GM12878 (cell line): ENCODE results near the gene PCDHGC3. TPM values are rescaled to one million over a fixed set of nuclear protein-coding genes. Genes with fewer than 3 reads are reported as not detected.

Experiments
- ATAC-seq: fragments of 200-7000 bp; cut with Tn5 transposase; 3 replicates; pipeline ENCODE4 v1.9.1; 2020; ENCODE audit warnings: mild to moderate bottlenecking, moderate library complexity
- BruUV-seq: library from RNA; stranded (reverse); fragments of 400-500 nt; replicated peaks from 2 replicates; lab custom pipeline; 2021; lab: Mats Ljungman, UMichigan
- CTCF ChIA-PET: fragments of 300-600 bp; sonication (Branson Sonifier 250); formaldehyde crosslinking; extraction: SDS; loops from one replicate; lab custom pipeline; 2021; ENCODE audit warnings: inconsistent platforms; lab: Yijun Ruan, JAX
- POLR2A ChIA-PET: fragments of 350-600 bp; formaldehyde crosslinking; extraction: SDS; loops from one replicate; lab custom pipeline; 2021; ENCODE audit warnings: inconsistent platforms; lab: Charles Lee
- RAD21 ChIA-PET: fragments of 300-600 bp; sonication (Branson Sonifier 250); formaldehyde crosslinking; loops from one replicate; lab custom pipeline; 2023; ENCODE audit warnings: antibody characterized with exemption; ENCODE audit not compliant: unreplicated experiment; lab: Charles Lee
- SMC1A ChIA-PET: fragments of 300-600 bp; sonication (Branson Sonifier 250); formaldehyde crosslinking; loops from one replicate; lab custom pipeline; 2023; ENCODE audit not compliant: unreplicated experiment, uncharacterized antibody; lab: Charles Lee
- DNase-seq: peaks from one replicate; pipeline ENCODE4 v3.0.0-alpha.2; 2011; ENCODE audit warnings: low read depth, low spot score
- FAIRE-seq: peaks from 3 replicates; lab custom pipeline; 2011; peaks lifted over from hg19 to GRCh38; lab: Jason Lieb, UNC
- H2AFZ ChIP-seq: 2 replicates; pipeline ENCODE4 v1.6.0; 2011; ENCODE audit warnings: low read depth, low read length, control low read depth; ENCODE audit not compliant: control insufficient read depth
- H3K27ac ChIP-seq: 2 replicates; pipeline ENCODE4 v1.5.1; 2011; ENCODE audit warnings: control low read depth; ENCODE audit not compliant: control insufficient read depth, insufficient read depth
- H3K27me3 ChIP-seq, 2 experiments: replicated peaks in 1 of 2; 2 replicates each; pipeline versions ENCODE4 v1.6.0 to v1.6.1; 2011; ENCODE audit warnings: low read length in 1 of 2; ENCODE audit not compliant: control insufficient read depth in 2 of 2, insufficient read depth in 2 of 2
- H3K36me3 ChIP-seq, 2 experiments: 2 replicates each; pipeline ENCODE4 v1.5.1; 2011; ENCODE audit warnings: low read length in 1 of 2; ENCODE audit not compliant: control insufficient read depth in 2 of 2, insufficient read depth in 2 of 2
- H3K4me1 ChIP-seq: 2 replicates; pipeline ENCODE4 v1.6.1; 2011; ENCODE audit warnings: mild to moderate bottlenecking, low read length, moderate library complexity, mixed read lengths; ENCODE audit not compliant: control insufficient read depth, insufficient read depth
- H3K4me2 ChIP-seq: 2 replicates; pipeline ENCODE4 v1.6.0; 2011; ENCODE audit warnings: control low read depth; ENCODE audit not compliant: control insufficient read depth, insufficient read depth
- H3K4me3 ChIP-seq: fragments of 200-600 bp; sonication (generic); 2 replicates; pipeline ENCODE4 v1.5.1; 2016
- H3K79me2 ChIP-seq: 2 replicates; pipeline ENCODE4 v1.6.0; 2011; ENCODE audit warnings: low read length; ENCODE audit not compliant: control insufficient read depth, insufficient read depth
- H3K9ac ChIP-seq: 2 replicates; pipeline ENCODE4 v1.8.0; 2011; ENCODE audit warnings: low read length, control low read depth, mixed read lengths; ENCODE audit not compliant: control insufficient read depth, insufficient read depth
- H3K9me3 ChIP-seq: replicated peaks from 3 replicates; pipeline ENCODE4 v1.5.1; 2011; ENCODE audit warnings: mild to moderate bottlenecking, low read length; ENCODE audit not compliant: control insufficient read depth, insufficient read depth
- H4K20me1 ChIP-seq: 2 replicates; pipeline ENCODE4 v1.6.0; 2011; ENCODE audit not compliant: control insufficient read depth, insufficient read depth
- EED ChIP-seq: sonication (generic); IDR thresholded peaks from 2 replicates; pipeline ENCODE4 v1.6.1; 2016; ENCODE audit warnings: antibody characterized with exemption, low read depth
- IKZF2 ChIP-seq, 2 experiments: fragments of 450-650 bp; IDR thresholded peaks; 2 replicates each; pipeline ENCODE4 v1.6.1; 2017; ENCODE audit warnings: mild to moderate bottlenecking in 2 of 2, moderate library complexity in 2 of 2
- IRF4 ChIP-seq: IDR thresholded peaks from 2 replicates; pipeline ENCODE4 v1.6.1; 2011; ENCODE audit warnings: low read depth, low read length
- JUNB ChIP-seq: IDR thresholded peaks from 2 replicates; pipeline ENCODE4 v1.6.1; 2016; ENCODE audit warnings: antibody characterized with exemption, mild to moderate bottlenecking
- RUNX3 ChIP-seq: IDR thresholded peaks from 2 replicates; pipeline ENCODE4 v1.6.1; 2012; ENCODE audit warnings: low read length, inconsistent platforms
- ZBED1 ChIP-seq: IDR thresholded peaks from 2 replicates; pipeline ENCODE4 v1.6.1; 2016; ENCODE audit warnings: borderline replicate concordance
- WGBS: methylation state at CpG from one replicate; pipeline ENCODE4 v1.1.6; 2016; ENCODE audit warnings: low lambda C conversion rate; ENCODE audit not compliant: insufficient replicate concordance, insufficient coverage; ENCODE audit errors: missing lambda C conversion rate; 5-methylcytosine and 5-hydroxymethylcytosine counted together
- in situ Hi-C: fragments of 300-500 bp; cut with MboI; formaldehyde crosslinking; loops from 9 replicates; pipeline ENCODE4 v1.14.3; 2018; ENCODE audit warnings: mixed read lengths
- intact Hi-C: fragments of 100-400 bp; cut with micrococcal nuclease; formaldehyde crosslinking; loops from one replicate; pipeline ENCODE4 v1.14.2; 2022; ENCODE audit not compliant: unreplicated experiment
- polyA plus RNA-seq, 11 experiments: library from polyadenylated mRNA; depleted of rRNA in 4 of 11; unstranded in 6 of 11; stranded (reverse) in 5 of 11; fragments of >200 nt; fragmentation: Nextera tagmentation in 4 of 11; fragmentation: Illumina TruSeq in 1 of 11; extraction: Ambion mirVana in 4 of 11; extraction: Trizol in 1 of 11; gene quantifications; 1 replicate in 1 of 11; 2 replicates in 10 of 11; pipeline versions ENCODE4 v1.2.1 to v1.2.3, GENCODE V29; 2011 to 2016; ENCODE audit warnings: inconsistent platforms in 2 of 11, missing spikeins in 2 of 11, low read depth in 1 of 11
- total RNA-seq, 4 experiments: library from RNA; depleted of rRNA in 3 of 4; stranded (reverse); fragments of >200 nt in 3 of 4; fragmentation: Illumina TruSeq in 1 of 4; extraction: Trizol in 1 of 4; gene quantifications; 2 replicates each; pipeline versions ENCODE4 v1.2.1 to v1.2.3, GENCODE V29; 2013 to 2021
- TF ChIP-seq, protein P1 (sequence below): fragments of 450-650 bp; IDR thresholded peaks from 2 replicates; pipeline ENCODE4 v1.6.1; 2017; ENCODE audit warnings: antibody characterized with exemption, mild to moderate bottlenecking, moderate library complexity

The PCDHGC3 gene
- total and polyA plus RNA-seq, 10 of the 15 experiments (the other 5 are each of a cell fraction or from before 2014, with no cell fraction given), result 0.53 to 22.1 (median 12.0) TPM

DNA sequence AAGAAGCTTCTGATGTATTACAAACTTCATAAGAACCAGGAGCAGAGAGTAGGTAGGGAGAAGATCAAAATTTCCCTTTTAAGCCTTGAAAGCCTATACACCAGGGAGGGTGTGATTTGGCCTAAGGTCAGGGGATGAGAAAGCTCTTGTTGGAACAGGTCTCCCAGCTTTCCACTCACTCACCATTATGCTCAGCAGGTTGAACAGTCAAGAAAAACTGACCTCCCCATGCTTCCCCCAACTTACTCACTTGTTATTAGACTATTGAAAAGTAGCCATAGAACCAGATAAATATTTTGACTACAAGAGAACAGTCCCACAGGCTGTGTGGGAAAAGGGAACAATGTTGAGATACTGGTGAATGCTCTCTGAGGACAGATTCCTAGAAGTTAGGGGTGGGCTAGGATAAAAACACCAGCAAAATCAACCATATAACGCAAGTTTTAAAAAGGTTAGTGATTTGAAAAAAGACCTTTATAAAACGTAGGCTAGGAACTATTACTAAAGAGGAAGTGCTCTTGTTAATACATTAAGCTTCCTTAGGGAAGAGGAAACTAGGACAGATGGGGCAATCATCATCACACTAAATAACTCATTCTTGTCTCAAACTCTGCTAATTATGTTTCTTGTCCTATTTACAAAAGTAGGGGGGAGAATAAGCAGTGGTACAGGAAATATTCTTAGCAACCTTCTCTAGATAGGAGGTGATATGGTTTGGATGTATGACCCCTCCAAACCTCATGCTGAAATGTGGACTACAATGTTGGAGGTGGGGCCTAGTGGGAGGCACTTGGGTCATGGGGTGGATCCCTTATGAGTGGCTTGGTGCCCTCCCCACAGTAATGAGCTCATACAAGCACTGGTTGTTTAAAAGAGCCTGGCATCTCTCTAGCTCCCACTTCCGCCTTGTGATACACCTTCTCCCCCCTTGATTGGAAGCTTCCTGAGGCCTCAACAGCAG is 44.1 kb downstream of the PCDHGC3 start (continued):
- TF ChIP-seq, protein P1, sequence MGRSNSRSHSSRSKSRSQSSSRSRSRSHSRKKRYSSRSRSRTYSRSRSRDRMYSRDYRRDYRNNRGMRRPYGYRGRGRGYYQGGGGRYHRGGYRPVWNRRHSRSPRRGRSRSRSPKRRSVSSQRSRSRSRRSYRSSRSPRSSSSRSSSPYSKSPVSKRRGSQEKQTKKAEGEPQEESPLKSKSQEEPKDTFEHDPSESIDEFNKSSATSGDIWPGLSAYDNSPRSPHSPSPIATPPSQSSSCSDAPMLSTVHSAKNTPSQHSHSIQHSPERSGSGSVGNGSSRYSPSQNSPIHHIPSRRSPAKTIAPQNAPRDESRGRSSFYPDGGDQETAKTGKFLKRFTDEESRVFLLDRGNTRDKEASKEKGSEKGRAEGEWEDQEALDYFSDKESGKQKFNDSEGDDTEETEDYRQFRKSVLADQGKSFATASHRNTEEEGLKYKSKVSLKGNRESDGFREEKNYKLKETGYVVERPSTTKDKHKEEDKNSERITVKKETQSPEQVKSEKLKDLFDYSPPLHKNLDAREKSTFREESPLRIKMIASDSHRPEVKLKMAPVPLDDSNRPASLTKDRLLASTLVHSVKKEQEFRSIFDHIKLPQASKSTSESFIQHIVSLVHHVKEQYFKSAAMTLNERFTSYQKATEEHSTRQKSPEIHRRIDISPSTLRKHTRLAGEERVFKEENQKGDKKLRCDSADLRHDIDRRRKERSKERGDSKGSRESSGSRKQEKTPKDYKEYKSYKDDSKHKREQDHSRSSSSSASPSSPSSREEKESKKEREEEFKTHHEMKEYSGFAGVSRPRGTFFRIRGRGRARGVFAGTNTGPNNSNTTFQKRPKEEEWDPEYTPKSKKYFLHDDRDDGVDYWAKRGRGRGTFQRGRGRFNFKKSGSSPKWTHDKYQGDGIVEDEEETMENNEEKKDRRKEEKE, result no peak
- TF ChIP-seq ZBED1, result no peak

DNA sequence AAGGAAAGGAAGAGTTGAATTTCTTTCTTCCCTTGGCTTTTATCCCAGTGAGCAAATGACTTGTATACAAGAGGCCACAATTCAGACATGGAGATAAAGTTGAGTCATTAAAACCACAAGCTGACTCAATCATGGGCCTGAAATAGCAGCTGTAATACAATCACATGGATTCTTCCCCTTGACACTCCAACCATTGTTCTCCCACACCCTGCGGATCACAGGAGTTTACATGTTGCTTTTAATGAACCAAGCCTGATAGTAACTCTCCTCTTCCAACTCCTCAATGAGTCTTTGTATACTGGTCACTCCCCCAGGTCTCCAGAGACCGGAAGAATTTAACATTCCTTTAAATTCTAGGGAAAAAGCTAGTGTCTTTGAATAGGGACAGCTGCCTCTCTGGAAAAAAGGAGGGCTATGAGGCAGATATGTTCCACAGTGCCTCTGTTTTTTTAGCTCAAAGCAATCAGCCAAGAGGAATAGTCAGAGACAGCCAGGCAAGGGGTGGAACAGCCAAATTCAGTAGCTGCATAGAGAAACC is 45.5 kb downstream of the PCDHGC3 start:
- in situ Hi-C loops, result no loop called here
- Histone ChIP-seq H3K9me3 (no peaks in the 10 kb centered on the region), H3K27ac (no peak overlapping the region), H3K4me2 (no peak overlapping the region), H4K20me1 (no peaks in the 10 kb centered on the region), H3K79me2 (no peaks in the 10 kb centered on the region), H3K9ac (no peak overlapping the region), H3K4me3 (no peak overlapping the region), H2AFZ (no peak overlapping the region), H3K27me3 (no peaks in the 10 kb centered on the region), H3K36me3 (peaks cover 13 to 56% of the 10 kb centered on the region in 2 experiments), H3K4me1 (peaks cover 14% of the 10 kb centered on the region)
- RAD21 ChIA-PET, result interaction anchor here (1.0 to 6.2 kb wide), 4 partner anchors 11 to 100 kb away, joined by 3 to 77 read pairs (median 36); partner anchors contain the start of genes PCDHGA11 and PCDHGC3
- ATAC-seq (no peak), DNase-seq (no peak), FAIRE-seq (no peak)
- 100% methylated on average over 2 of the region's 2 CpGs for WGBS
- CTCF ChIA-PET, result interaction anchor here (0.5 to 11.2 kb wide), 17 partner anchors 7 to 152 kb away, joined by 3 to 194 read pairs (median 21); partner anchors contain the start of genes PCDHGA10, PCDHGA11, PCDHGA12 and PCDHGB3
- TF ChIP-seq IRF4 (no peak), EED (0 out of 2 replicates have a peak, but pooled peaks have one; percentile 72), RUNX3 (peak; percentile 76), JUNB (peak; percentile 54), IKZF2 (IDR thresholded peaks at IDR 0.05) (0 out of 4 replicates have a peak, but pooled peaks of 1 of the 2 experiments have one; percentile 11)
- POLR2A ChIA-PET, result no interaction called here
- no TSS peak for BruUV-seq
- intact Hi-C loops, result no loop called here
- SMC1A ChIA-PET, result interaction anchor here (0.6 to 13.7 kb wide), 10 partner anchors 10 to 151 kb away, joined by 3 to 176 read pairs (median 4); partner anchors contain the start of genes PCDHGA11, PCDHGA12, PCDHGB3 and PCDHGB7
